Measurements from ENCODE around the gene KLHL29.
A peak's percentile ranks its signal among the peaks of the same experiment; 100 is the strongest.

Gene KLHL29

DNA sequence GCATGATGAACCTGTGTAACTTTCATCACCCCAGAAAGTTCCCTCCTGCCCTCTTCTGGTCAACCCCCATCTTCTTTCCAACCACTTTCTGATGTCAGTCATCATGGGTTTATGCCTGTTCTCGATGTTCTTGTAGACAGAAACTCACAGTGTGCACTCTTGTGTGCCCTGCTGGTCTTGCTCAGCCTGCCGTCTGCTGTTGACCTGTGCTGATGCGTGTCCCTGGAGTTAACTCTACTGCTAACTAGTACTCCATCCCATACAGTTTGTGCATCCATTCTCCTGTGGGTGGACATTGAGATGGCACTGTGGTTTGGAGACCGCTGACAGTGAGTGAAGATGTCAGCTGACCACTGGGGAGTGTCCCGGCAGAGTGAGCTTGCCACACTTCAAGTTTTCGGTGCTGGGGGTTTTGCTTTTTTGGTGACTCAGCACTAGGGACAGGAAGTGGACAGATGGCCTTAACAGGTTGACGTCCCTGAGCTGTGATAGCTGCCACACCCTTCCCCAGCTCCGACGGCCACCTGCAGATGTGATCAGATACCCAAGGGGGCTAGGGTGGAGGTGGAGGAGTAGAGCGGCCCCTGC, 14.8 kb downstream of the KLHL29 start:
- Histone ChIP-seq H3K9ac (ENCODE audit: low read depth, low read length, poor library complexity, severe bottlenecking) (no peak overlapping the region), H2AFZ (ENCODE audit: low read length) (no peak overlapping the region), H3K4me1 (ENCODE audit: insufficient read depth, low read length, poor library complexity, severe bottlenecking) (peaks cover 16% of the 10 kb centered on the region), H3K9me3 (ENCODE audit: insufficient read depth, low read depth, low read length) (no peaks in the 10 kb centered on the region), H3K9me2 (replicated peaks; ENCODE audit: low read depth, low read length) (no peaks in the 10 kb centered on the region), H3K79me2 (ENCODE audit: insufficient read depth, low read length) (no peaks in the 10 kb centered on the region), H3K4me2 (ENCODE audit: low read depth, low read length, poor library complexity, severe bottlenecking) (no peak overlapping the region), H3K36me3 (ENCODE audit: insufficient read depth, low read length) (no peaks in the 10 kb centered on the region), H4K20me1 (ENCODE audit: insufficient read depth, low read length, poor library complexity, severe bottlenecking) (no peaks in the 10 kb centered on the region), H3K4me3 (ENCODE audit: low read length, poor library complexity, severe bottlenecking) (no peak overlapping the region), H3K27me3 (ENCODE audit: insufficient read depth, low read length, poor library complexity, severe bottlenecking) (no peaks in the 10 kb centered on the region), H3F3A (ENCODE audit: low read depth) (no peaks in the 10 kb centered on the region)
- TF ChIP-seq, protein P1, sequence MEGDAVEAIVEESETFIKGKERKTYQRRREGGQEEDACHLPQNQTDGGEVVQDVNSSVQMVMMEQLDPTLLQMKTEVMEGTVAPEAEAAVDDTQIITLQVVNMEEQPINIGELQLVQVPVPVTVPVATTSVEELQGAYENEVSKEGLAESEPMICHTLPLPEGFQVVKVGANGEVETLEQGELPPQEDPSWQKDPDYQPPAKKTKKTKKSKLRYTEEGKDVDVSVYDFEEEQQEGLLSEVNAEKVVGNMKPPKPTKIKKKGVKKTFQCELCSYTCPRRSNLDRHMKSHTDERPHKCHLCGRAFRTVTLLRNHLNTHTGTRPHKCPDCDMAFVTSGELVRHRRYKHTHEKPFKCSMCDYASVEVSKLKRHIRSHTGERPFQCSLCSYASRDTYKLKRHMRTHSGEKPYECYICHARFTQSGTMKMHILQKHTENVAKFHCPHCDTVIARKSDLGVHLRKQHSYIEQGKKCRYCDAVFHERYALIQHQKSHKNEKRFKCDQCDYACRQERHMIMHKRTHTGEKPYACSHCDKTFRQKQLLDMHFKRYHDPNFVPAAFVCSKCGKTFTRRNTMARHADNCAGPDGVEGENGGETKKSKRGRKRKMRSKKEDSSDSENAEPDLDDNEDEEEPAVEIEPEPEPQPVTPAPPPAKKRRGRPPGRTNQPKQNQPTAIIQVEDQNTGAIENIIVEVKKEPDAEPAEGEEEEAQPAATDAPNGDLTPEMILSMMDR (conservative IDR thresholded peaks at IDR 0.05; ENCODE audit: low read length), result peak; percentile 36
- TF ChIP-seq EZH2phosphoT487 (IDR thresholded peaks at IDR 0.05; ENCODE audit: borderline replicate concordance), result no peak

DNA sequence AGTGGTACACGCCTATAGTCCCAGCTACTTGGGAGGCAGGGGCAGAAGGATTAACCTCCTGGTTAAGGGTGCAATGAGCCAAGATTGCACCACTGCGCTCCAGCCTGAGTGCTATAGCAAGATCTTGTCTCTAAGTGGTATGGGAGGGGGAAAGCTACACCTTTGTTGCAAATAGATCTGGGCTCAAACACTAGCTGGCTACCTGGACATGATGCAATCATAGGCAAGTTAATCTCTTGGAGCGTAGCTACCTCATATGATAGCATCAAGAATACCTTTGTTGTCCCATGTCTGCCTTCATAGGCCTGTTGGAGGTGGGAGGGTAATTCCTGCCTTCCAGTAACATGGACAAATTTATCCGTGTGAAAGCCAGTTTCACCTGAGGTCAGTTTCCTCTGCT, 15.7 kb downstream of the KLHL29 start:
- no peaks in the 10 kb centered on the region for H3K79me2 ChIP-seq (ENCODE audit: insufficient read depth, low read length)

DNA sequence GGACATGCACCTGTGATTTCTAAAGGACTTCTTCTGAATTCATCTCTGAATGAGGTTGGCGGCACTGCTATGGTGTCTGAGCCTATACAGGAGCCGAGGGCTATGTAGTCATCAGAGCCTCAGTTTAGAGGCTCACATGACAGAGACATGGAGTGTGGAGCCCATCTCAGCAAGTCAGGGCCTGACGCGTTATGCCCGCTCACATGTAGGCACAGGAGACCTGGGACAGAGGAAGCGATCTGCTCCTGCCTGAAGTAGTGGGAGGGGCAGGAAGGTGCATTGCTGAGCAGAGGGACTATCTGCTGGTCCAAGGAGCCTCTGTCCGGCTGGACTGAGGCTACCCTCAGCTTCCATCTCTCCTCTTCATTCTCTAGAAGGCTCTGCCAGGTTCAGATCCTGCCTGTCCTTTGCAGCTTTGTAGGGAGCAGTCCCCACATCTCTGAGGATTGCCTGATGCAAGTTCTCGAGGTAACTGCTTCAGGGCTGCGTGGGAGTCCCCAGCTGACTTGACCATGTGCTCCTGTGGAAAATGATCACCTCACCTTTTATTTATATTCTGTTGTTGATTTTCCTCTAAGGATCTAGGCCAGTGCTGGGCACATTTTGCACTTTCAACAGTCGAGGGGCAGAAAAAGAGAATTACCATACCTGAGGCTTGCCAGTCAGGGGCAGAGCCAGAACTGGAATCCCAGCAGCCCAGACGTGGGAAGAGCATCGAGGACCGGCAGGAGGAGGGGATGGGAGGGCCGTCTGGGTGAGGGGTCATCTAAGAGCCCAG, 16.6 kb downstream of the KLHL29 start:
- Histone ChIP-seq H3K9me3 (ENCODE audit: insufficient read depth, low read depth, low read length) (no peaks in the 10 kb centered on the region), H3K9ac (ENCODE audit: low read depth, low read length, poor library complexity, severe bottlenecking) (no peak overlapping the region), H3K79me2 (ENCODE audit: insufficient read depth, low read length) (no peaks in the 10 kb centered on the region), H4K20me1 (ENCODE audit: insufficient read depth, low read length, poor library complexity, severe bottlenecking) (no peaks in the 10 kb centered on the region), H3K36me3 (ENCODE audit: insufficient read depth, low read length) (no peaks in the 10 kb centered on the region), H3K4me2 (ENCODE audit: low read depth, low read length, poor library complexity, severe bottlenecking) (no peak overlapping the region), H2AFZ (ENCODE audit: low read length) (no peak overlapping the region), H3K9me2 (replicated peaks; ENCODE audit: low read depth, low read length) (no peaks in the 10 kb centered on the region), H3F3A (ENCODE audit: low read depth) (no peaks in the 10 kb centered on the region), H3K4me3 (ENCODE audit: low read length, poor library complexity, severe bottlenecking) (no peak overlapping the region), H3K27me3 (ENCODE audit: insufficient read depth, low read length, poor library complexity, severe bottlenecking) (no peaks in the 10 kb centered on the region), H3K4me1 (ENCODE audit: insufficient read depth, low read length, poor library complexity, severe bottlenecking) (peaks cover 14% of the 10 kb centered on the region)
- TF ChIP-seq, protein P1 (conservative IDR thresholded peaks at IDR 0.05; ENCODE audit: low read length), result no peak
- TF ChIP-seq EZH2phosphoT487 (IDR thresholded peaks at IDR 0.05; ENCODE audit: borderline replicate concordance), result no peak

More for the DNA sequence above, 15.7 kb downstream of the KLHL29 start:
- H3K4me2 ChIP-seq (ENCODE audit: low read depth, low read length, poor library complexity, severe bottlenecking), result no peak overlapping the region
- no peaks in the 10 kb centered on the region for H4K20me1 ChIP-seq (ENCODE audit: insufficient read depth, low read length, poor library complexity, severe bottlenecking)
- peaks cover 14% of the 10 kb centered on the region for H3K4me1 ChIP-seq (ENCODE audit: insufficient read depth, low read length, poor library complexity, severe bottlenecking)
- no peak overlapping the region for H3K9ac ChIP-seq (ENCODE audit: low read depth, low read length, poor library complexity, severe bottlenecking)
- H3K4me3 ChIP-seq (ENCODE audit: low read length, poor library complexity, severe bottlenecking), result no peak overlapping the region
- no peak overlapping the region for H2AFZ ChIP-seq (ENCODE audit: low read length)
- no peaks in the 10 kb centered on the region for H3K36me3 ChIP-seq (ENCODE audit: insufficient read depth, low read length)
- TF ChIP-seq, protein P1 (conservative IDR thresholded peaks at IDR 0.05; ENCODE audit: low read length), result no peak
- TF ChIP-seq EZH2phosphoT487 (IDR thresholded peaks at IDR 0.05; ENCODE audit: borderline replicate concordance), result no peak
- no peaks in the 10 kb centered on the region for H3K9me2 ChIP-seq (replicated peaks; ENCODE audit: low read depth, low read length)
- H3K9me3 ChIP-seq (ENCODE audit: insufficient read depth, low read depth, low read length), result no peaks in the 10 kb centered on the region
- H3F3A ChIP-seq (ENCODE audit: low read depth), result no peaks in the 10 kb centered on the region
- H3K27me3 ChIP-seq (ENCODE audit: insufficient read depth, low read length, poor library complexity, severe bottlenecking), result no peaks in the 10 kb centered on the region

Data from Loucy (cell line).